Stimulated activated CD4-positive, alpha-beta T cell treated with anti-CD3 and anti-CD28 coated beads, Interleukin-15, amount 100 ng/mL, for 24 hours (primary cell): ENCODE measurements around the gene CCSER1.
"Not testable (repeated sequence)": the region's sequence is repeated elsewhere in the genome, so short reads cannot be mapped to it uniquely, and the experiment has no call there.

Source experiments
- DNase-seq: peaks from one replicate; pipeline ENCODE4 v3.0.0-alpha.2; 2020

Gene CCSER1

GRCh38 chr4:91094220-91094619, 967.0 kb downstream of the CCSER1 start:
- DNase-seq, result not testable (repeated sequence)

DNA sequence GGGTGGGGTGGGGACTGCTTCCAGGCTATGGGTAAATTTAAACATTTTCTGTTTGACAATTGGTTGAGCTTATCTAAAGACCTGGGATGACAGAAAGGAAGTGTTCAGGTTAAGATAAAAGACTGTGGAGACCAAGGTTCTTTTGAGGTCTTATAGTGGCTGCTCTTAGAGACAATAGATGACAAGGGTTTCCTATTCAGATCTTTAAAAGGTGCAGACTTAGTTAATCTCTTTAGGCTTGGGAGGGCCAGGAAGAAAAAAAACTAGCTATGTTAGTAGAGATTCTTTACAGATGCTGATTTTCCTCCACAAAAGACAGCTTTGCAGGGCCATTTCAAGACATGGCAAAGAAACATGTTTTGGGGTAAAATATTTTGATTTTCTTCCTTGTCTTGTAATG, 972.5 kb downstream of the CCSER1 start:
- no peak for DNase-seq

GRCh38 chr4:91108751-91109150, 981.6 kb downstream of the CCSER1 start:
- DNase-seq, result no peak

DNA sequence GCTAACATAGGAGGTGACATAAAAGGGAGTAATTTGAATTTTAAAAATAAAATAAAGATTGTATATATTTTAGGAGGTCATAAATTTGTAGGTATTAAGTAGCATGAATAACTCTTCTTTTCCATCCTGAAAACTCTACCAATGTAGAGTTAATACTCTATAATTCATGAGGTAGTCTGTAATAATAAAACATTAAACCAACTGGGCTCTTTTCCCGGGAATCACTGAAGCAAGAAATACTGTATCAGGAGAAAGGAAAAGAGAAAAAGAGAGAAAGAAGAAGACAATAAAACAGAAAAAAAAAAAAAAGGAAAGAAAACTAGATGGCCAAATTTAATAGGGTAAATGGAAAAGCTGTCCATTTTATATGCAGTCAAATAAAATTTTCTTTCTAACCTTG, 984.4 kb downstream of the CCSER1 start:
- no peak for DNase-seq

GRCh38 chr4:91113130-91113706, 986.0 kb downstream of the CCSER1 start:
- no peak for DNase-seq

DNA sequence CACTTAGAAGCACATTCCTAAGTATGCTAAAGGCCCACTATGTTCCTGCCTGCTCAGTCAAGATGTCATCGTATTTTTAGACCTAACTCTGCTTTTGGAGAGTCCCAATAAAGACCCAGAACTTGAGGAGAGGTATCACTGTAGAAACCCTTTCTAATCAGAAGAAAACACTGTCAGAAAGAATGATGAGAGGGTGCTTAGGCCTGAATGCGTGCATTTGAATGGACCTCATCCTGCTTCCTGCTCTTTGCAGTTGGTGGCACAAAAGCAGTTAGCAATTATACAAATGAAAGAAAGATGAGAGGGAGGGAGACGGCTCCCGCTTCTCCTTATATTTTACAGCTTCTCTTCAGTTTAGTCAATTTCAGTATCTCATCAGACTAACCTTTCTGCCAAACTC, 987.2 kb downstream of the CCSER1 start:
- no peak for DNase-seq

DNA sequence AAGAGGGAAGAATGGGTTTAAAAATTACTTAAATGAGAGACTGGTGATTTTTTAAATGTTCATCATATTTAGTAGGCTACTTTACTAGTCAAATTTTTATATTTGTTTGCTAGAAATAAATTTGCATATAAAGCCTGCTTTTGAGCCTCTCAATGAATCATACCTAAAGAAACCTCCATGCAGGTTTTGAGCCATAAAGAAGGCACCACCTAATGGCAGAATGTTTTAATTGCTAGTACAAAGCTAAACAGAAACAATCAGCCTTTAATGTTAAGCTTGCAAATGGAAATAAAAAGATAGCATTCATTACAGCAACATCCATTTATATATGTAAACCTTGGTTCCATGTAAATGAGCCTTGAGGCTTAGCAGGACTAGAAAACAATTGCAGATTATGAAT, 989.7 kb downstream of the CCSER1 start:
- DNase-seq, result no peak

DNA sequence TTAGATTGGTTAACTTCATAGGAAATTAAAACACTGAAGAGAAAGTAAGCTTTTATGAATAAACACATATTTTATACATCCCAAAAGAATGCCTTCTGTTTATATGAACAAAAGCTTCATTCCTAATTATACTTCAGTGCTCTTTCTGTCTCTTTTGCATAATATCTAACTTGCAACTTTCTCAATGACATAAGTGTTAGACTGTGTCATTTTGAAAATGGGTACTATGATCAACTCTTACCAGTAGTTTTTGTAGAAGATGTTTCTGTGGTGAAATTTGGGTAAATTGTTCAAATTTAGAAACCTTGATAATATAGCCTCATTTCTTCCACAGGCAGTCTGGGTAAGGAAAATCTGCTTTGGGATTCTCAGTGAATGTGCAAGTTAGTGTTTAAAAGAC, 991.4 kb downstream of the CCSER1 start:
- DNase-seq, result no peak

DNA sequence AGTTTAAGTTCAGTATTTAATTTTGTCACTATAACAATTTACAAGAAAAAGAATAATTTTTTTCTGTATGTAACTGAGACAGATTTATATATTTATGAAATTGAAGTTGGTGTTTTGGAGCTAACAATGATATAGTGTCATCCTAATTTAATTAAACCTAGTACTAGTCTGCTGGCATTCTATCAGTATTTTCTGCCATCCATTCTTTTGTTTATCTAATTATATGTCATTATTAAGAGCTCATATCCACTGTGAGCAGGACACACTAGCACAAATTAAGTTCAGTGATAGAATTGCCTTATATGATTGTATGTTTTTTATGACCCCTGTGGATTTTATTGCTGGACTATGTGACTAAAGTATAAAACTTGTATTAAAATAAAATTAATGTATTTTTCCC, 996.5 kb downstream of the CCSER1 start:
- DNase-seq, result no peak

- no peak for DNase-seq
These were observed 1000.0 kb downstream of the CCSER1 start for GRCh38 chr4:91127192-91127591.

DNA sequence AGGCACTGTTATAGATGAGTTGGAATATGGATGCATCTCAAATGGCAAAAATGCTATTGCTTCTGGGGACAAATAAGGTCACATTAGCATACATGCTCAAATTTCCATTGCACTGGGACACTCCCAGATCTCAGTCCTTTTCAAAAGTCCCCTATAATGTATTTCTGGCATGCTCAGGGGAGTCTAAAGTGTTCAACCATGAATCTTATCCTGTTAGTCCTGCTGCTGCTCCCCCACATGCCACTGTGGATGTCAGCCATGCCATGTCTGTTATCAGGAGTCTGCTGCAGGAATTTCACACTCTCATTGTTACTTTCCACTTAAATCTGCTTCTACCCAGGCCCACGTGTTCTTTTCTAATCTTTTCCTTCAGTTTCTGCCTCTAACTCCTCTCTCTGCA, 1000.6 kb downstream of the CCSER1 start:
- DNase-seq, result no peak

DNA sequence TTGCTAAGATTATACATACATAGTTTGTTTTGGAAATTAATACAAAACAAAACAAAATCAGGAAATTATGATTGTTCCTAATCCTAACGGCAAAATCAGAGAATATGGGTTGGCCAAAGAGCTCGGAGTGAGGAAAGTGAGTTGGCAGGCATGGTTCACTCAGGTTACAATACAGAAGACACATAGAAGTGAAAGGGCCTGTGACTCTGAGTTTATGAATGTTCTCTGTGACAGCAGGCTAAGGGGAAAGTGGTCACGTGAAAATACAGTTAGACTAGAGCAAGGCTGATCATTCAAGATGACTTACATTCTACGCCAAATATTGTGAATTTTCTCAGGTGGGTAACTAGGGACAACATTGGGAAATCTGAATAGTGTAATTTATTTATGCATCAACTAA, 1001.3 kb downstream of the CCSER1 start:
- no peak for DNase-seq

- no peak for DNase-seq
These were observed 1019.9 kb downstream of the CCSER1 start for GRCh38 chr4:91147067-91147466.

DNA sequence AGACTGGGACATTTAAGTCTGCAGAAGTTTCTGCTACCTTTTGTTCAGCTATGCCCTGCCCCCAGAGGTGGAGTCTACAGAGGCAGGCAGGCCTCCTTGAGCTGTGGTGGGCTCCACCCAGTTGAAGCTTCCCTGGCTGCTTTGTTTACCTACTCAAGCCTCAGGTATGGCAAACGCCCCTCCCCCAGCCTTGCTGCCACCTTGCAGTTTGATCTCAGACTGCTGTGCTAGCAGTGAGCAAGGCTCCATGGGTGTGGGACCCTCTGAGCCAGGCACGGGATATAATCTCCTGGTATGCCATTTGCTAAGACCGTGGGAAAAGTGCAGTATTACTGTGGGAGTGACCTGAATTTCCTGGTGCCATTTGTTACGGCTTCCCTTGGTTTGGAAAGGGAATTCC, 1026.8 kb downstream of the CCSER1 start:
- not testable (repeated sequence) for DNase-seq

DNA sequence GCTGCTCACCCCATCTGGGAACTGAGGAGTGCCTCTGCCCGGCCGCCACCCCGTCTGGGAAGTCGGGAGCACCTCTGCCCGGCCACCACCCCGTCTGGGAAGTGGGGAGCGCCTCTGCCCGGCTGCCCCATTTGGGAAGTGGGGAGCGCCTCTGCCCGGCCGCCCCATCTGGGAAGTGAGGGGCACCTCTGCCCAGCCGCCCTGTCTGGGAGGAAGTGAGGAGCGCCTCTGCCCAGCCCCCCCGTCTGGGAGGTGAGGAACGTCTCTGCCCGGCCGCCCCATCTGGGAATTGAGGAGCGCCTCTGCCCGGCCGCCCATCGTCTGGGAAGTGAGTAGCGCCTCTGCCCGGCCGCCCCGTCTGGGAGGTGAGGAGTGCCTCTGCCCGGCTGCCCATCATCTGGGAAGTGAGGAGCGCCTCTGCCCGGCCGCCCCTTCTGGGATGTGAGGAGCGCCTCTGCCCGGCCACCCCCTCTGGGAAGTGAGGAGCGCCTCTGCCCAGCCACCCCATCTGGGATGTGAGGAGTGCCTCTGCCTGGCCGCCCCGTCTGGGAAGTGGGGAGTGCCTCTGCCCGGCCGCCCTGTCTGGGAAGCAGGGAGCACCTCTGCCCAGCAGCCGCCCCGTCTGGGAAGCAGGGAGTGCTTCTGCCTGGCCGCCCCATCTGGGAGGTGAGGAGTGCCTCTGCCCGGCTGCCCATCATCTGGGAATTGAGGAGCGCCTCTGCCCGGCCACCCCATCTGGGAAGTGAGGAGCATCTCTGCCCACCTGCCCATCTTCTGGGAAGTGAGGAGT, 1040.9 kb downstream of the CCSER1 start:
- not testable (repeated sequence) for DNase-seq

- no peak for DNase-seq
These were observed 1043.6 kb downstream of the CCSER1 start for GRCh38 chr4:91170768-91171167.

GRCh38 chr4:91171217-91171616, 1044.0 kb downstream of the CCSER1 start:
- DNase-seq, result no peak

DNA sequence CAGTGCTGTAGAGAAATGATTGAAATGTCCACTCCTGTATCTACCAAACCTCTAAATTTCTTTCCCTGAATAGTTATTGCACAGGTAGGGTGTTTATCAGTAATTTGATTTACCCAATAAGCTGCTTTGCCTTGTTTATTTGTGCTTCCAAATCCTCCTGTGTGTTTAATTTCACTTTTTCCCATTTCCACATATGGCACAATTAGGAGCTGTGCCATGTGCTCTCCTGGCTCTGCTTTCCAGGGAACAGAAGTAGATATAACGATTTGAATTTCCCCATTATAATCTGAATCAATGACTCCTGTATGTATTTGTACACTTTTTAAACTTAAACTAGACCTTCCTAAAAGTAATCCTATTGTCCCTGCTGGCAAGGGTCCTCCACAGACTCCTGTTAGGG, 1057.9 kb downstream of the CCSER1 start:
- not testable (repeated sequence) for DNase-seq

DNA sequence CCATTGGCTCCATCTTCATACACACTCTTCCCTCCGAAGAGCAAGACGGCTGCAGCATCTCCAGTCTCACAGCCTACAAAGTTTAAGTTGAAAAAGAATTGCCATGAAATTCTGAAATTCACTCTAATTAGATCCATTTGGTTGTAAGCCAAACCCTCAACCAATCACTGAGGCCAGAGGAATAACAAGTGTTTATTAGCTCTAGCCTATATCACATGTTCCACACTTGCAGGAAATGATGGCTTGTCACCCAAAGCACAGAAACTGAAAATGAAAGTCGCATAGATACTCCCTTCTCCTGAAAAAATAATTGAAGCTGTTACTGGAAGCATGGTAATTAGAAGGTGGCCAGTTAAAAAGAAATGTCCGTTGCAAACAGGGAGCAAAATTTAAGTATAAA, 1071.8 kb downstream of the CCSER1 start:
- no peak for DNase-seq

DNA sequence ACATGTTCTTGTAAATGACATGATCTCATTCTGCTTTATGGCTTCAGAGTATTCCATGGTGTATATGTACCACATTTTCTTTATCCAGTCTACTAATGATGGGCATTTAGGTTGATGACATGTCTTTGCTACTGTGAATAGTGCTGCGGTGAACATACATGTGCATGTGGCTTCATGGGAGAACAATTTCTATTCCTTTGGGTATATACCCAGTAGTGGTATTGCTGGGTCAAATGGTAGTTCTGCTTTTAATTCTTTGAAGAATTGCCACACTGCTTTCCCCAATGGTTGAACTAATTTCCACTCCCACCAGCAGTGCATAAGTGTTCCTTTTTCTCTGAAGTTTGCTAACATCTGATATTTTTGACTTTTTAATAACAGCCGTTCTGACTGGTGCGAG, 1080.3 kb downstream of the CCSER1 start:
- no peak for DNase-seq

DNA sequence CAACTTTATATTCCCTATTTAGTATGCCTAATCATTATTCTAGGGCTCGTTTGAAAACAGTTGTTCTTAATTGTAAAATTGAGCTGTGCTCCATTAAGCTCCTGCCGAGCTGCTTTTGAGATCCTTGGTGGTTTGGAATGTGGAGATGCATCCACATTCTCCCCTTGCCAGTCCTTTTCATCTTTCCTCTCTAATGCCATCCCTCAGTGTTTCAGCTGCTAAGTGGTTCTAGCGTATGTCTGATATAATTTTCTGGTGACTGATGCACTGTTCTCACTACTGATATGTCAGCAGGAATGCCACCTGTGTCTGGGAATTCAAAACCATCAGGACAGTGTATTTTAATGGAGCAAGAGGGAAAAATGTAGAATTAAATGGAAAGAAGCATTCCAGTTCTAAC, 1085.0 kb downstream of the CCSER1 start:
- no peak for DNase-seq

DNA sequence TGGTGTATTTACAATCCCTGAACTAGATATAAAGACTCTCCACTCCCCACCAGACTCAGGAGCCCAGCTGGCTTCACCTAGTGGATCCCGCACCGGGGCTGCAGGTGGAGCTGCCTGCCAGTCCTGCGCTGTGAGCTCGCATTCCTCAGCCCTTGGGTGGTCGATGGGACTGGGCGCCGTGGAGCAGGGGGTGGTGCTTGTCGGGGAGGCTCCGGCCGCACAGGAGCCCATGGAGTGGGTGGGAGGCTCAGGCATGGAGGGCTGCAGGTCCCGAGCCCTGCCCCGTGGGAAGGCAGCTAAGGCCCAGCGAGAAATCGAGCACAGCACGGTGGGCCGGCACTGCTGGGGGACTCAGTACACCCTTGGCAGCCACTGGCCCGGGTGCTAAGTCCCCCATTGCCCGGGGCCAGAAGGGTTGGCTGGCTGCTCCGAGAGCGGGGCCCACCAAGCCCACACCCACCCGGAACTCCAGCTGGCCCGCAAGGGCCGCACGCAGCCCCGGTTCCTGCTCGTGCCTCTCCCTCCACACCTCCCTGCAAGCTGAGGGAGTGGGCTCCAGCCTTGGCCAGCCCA, 1090.7 kb downstream of the CCSER1 start:
- DNase-seq, result not testable (repeated sequence)

DNA sequence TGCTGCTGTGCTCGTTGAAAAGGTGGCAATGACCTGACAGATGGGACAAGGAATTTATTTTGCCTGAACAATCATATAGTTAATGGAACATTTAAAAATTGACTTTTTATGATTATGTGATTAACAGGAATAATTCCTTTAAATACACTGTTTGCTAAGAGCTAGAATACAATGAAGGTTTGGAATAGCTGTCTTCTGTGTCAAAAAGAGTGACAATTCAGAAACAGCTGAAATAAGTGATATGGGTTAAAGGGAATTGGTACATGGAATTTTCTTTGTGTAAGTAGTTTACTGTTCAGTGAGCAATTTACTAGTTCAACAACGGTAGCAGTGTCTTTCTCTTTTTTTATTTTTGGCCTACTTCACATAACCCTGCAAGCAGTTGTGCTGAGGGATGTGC, 1093.1 kb downstream of the CCSER1 start:
- no peak for DNase-seq

DNA sequence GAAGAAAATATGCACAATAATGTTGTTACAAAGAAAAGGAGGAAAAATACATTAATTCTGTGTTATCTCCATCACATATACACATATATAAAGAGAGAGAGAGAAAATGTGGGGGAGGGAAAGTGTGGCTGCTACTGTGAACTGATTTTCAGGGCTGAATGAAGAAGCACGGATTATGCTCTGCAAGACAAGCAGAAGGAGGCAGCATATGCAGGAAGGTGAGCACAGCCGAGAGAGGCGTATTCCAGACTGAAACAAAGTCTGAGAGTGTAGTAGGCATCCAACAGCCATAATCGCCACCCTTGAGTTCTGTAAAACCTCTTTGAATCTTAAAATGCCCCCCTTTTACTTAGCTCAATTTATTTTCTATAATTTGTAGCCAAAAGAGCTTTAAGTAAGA, 1094.8 kb downstream of the CCSER1 start:
- no peak for DNase-seq

GRCh38 chr4:91226867-91227266, 1099.7 kb downstream of the CCSER1 start:
- DNase-seq, result no peak
